Measurements from ENCODE around the gene CYP46A1. TPM values are rescaled to one million over a fixed set of nuclear protein-coding genes. Genes with fewer than 3 reads are reported as not detected.
A peak's percentile ranks its signal among the peaks of the same experiment; 100 is the strongest.
"Not testable (repeated sequence)": the region's sequence is repeated elsewhere in the genome, so short reads cannot be mapped to it uniquely, and the experiment has no call there.

The CYP46A1 gene
- 1 to 10 TPM; 3.9 to 6.3 (median 6.1) TPM for polyA plus RNA-seq (ENCODE audit: insufficient read depth in 1 of 5, insufficient read length in 5 of 5, low replicate concordance in 1 of 5)
- long read RNA-seq, donor 1 = 0 reads
- long read RNA-seq, donor 2, partial matches to known transcripts = 0 of 1 reads
- long read RNA-seq, donor 2, other reads (novel, unspliced or antisense) = 0 of 1 reads
- long read RNA-seq, donor 3 = 0 reads
- long read RNA-seq, donor 4 = 0 reads
- long read RNA-seq, donor 5 = 0 reads
- long read RNA-seq, donor 6 = 0 reads
- long read RNA-seq, donor 7, partial matches to known transcripts = 0 of 1 reads
- long read RNA-seq, donor 7, other reads (novel, unspliced or antisense) = 0 of 1 reads
- long read RNA-seq, donor 8 = 0 reads

- DNase-seq = peak; percentile 100
Observed at GRCh38 chr14:99683619-99684409, at the start of gene CYP46A1. Gene CYP46A1, plus strand, starts transcription at chr14:99684298. Its CDS starts 120 bp downstream, at chr14:99684418.

DNA sequence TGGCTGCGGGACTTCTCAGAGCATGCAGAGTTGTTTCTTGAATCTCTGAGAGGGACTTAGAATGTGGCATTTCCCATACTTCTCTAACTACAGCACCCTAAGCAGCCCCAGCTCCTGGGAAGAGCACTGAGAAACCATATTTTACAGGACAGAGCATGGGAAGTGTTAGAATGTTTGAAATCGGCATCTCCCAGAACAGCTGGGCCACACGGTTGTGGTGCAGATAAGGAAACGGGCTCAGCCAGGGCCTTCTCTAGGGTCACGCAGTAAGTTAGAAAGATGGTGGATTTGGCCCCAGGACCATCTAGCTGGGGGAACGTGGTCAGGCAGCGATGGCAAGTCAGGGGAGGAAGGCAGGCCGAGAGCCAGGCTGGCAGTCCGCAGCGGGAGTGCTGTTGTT, 49.7 kb upstream of the CYP46A1 start:
- DNase-seq = no peak

- no peak for DNase-seq
Observed at GRCh38 chr14:99635116-99635515, 49.0 kb upstream of the CYP46A1 start.

DNA sequence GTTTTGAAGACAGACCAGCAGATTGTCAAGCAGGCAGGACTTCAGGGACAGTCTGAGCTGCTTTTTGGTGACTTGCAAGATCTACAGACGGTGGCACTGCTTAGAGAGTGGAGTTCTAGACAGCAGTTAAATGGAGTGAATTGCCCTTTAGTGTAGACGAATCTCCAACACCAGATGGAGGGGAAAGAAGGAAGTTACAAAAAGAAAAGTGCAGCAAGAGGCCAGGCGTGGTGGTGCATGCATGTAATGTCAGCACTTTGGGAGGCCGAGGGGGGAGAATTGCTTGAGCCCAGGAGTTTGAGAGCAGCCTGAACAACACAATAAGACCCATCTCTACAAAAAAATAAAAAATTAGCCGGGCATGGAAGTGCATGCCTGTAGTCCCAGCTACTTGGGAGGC, 47.6 kb upstream of the CYP46A1 start:
- DNase-seq = no peak

GRCh38 chr14:99637624-99638023, 46.5 kb upstream of the CYP46A1 start:
- no peak for DNase-seq

GRCh38 chr14:99642771-99643170, 41.3 kb upstream of the CYP46A1 start:
- DNase-seq = not testable (repeated sequence)

GRCh38 chr14:99643343-99643742, 40.8 kb upstream of the CYP46A1 start:
- no peak for DNase-seq

- DNase-seq = no peak
Observed at GRCh38 chr14:99644035-99644587, 40.0 kb upstream of the CYP46A1 start.

GRCh38 chr14:99644723-99645544, 39.2 kb upstream of the CYP46A1 start, which contains the start of gene HHIPL1:
Gene HHIPL1, plus strand, starts transcription at chr14:99645129. Its CDS starts 79 bp downstream, at chr14:99645208.
- peak; percentile 33 to 42 for DNase-seq

GRCh38 chr14:99645545-99646505, 38.3 kb upstream of the CYP46A1 start:
- DNase-seq = no peak

DNA sequence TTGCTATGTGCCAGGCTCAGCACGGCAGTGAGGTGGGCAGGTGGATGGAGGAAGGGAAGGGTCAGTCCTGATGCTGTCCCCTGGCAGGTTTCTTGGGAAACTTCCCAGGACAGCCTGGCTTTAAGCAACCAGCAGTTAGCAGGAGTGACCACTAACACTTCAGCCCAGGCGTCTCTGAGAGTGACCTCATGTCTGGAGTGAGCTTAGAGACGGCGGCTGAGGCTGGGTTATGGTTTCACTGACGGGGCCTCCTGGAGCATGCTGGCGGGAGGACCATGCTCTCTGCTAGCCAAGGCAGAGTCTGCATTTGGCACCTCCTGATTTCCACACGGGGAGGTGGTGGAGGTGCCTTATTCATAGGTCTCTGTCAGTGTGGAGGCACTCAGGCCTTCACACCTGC, 36.7 kb upstream of the CYP46A1 start:
- no peak for DNase-seq

- no peak for DNase-seq
Observed at GRCh38 chr14:99648027-99648784, 35.9 kb upstream of the CYP46A1 start.

- DNase-seq = no peak
Observed at GRCh38 chr14:99649219-99649618, 34.9 kb upstream of the CYP46A1 start.

GRCh38 chr14:99649643-99650042, 34.5 kb upstream of the CYP46A1 start:
- no peak for DNase-seq

- no peak for DNase-seq
Observed at GRCh38 chr14:99650189-99650588, 33.9 kb upstream of the CYP46A1 start.

- no peak for DNase-seq
Observed at GRCh38 chr14:99651953-99652746, 31.9 kb upstream of the CYP46A1 start.

DNA sequence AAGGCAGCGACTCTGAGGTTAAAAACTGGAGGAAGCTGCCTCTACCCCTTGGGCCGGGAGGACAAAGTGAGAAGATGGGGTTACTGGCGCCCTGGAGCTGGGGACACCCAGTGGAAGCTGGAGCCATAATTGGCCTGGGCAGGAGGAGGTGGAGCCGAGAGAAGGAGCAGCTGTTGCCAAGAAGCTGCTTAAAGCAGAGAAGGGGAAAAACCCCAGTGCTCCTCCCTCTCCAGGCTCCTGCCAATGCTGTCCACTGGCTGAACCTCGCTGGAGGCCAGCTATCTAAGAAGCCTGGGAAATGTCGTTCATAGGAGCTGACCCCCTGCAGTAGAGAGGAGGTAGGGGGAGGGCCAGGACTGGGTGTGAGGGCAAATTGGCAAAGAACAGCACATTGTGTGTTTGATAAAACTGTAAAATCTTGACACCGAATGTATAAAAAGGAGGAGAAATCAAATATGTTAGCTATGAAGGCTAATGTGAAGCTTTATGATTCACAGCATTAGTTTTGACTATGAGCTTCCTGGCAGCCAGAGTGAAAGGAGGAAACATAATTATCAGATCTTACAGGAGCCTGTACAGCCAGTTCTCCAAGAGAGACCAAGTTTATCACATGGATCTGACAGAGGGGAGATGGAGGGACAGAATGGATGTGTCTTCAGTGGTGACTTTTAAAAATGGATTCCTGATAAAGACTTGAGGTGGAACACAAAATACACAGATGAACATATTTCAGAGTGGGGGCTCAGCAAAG, 29.7 kb upstream of the CYP46A1 start:
- peak; percentile 56 to 69 for DNase-seq

DNA sequence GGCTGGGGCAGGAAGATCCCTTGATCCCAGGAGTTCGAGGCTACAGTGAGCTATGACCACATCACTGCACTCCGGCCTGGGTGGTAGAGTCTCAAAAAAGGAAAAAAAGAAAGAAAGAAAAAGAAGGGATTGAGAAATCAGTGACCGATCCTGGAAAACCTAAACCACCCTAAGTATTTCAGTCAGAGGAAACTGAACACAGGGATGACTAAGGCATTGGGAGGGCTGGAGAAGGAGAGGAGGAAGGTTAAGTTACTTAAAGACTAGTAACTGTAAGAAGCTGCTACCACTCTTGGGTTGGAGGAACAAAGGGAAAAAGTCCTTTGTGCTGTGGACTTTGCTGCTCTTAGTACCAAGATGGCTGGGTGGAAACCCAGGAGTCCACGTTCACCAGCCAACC, 28.6 kb upstream of the CYP46A1 start:
- DNase-seq = no peak

Measured in right lung (tissue), 10 donors.